SK-N-MC (cell line): Measurements from ENCODE around the gene MAGED1.

Experiments used
- EZH2 ChIP-seq: fragments of 200-600 bp; sonication (generic); IDR thresholded peaks from one replicate; pipeline ENCODE4 v1.6.1; 2017; ENCODE audit warnings: antibody characterized with exemption
- POLR2AphosphoS5 ChIP-seq: IDR thresholded peaks from 2 replicates; pipeline ENCODE4 v1.6.1; 2012; ENCODE audit warnings: mild to moderate bottlenecking, low read depth, low read length, borderline replicate concordance

GRCh38 chrX:51896626-51897025 lies 3.2 kb downstream of the MAGED1 start:
- TF ChIP-seq POLR2AphosphoS5 (no peak; the same call in 1 of the 2 replicates), EZH2 (no peak)
